A549 (cell line): Measurements from ENCODE around the gene ARHGAP18.
"Not testable (repeated sequence)": the region's sequence is repeated elsewhere in the genome, so short reads cannot be mapped to it uniquely, and the experiment has no call there.

Experiments
- CHD4 ChIP-seq: fragments of 200-600 bp; sonication (generic); IDR thresholded peaks from 2 replicates; pipeline ENCODE4 v1.6.1; 2016; ENCODE audit warnings: antibody characterized with exemption, mild to moderate bottlenecking, borderline replicate concordance
- CTCF ChIP-seq: fragments of >200 bp; sonication (Bioruptor Twin); formaldehyde crosslinking; IDR thresholded peaks from 3 replicates; pipeline ENCODE4 v1.5.1; 2016
- EP300 ChIP-seq, 2 experiments: fragments of >200 bp; sonication (Bioruptor Twin); formaldehyde crosslinking; IDR thresholded peaks; 2 replicates in 1 of 2; 3 replicates in 1 of 2; pipeline ENCODE4 v1.6.1; 2016 to 2017
- JUN ChIP-seq, 2 experiments: fragments of >200 bp; sonication (Bioruptor Twin); formaldehyde crosslinking; IDR thresholded peaks; 2 replicates in 1 of 2; 3 replicates in 1 of 2; pipeline ENCODE4 v1.6.1; 2016 to 2017
- JUNB ChIP-seq: fragments of >200 bp; sonication (Bioruptor Twin); formaldehyde crosslinking; IDR thresholded peaks from 2 replicates; pipeline ENCODE4 v1.6.1; 2016
- MAFK ChIP-seq: fragments of 450-650 bp; IDR thresholded peaks from 2 replicates; pipeline ENCODE4 v1.6.1; 2014; ENCODE audit not compliant: partially characterized antibody
- NR3C1 ChIP-seq: fragments of >200 bp; sonication (Bioruptor Twin); formaldehyde crosslinking; IDR thresholded peaks from 3 replicates; pipeline ENCODE4 v1.6.1; 2017
- PHF8 ChIP-seq: fragments of 200-600 bp; sonication (generic); IDR thresholded peaks from 2 replicates; pipeline ENCODE4 v1.6.1; 2016; ENCODE audit warnings: low read depth, mild to moderate bottlenecking, antibody characterized with exemption, moderate library complexity, borderline replicate concordance
- POLR2A ChIP-seq: IDR thresholded peaks from 2 replicates; pipeline ENCODE4 v1.6.1; 2012; ENCODE audit warnings: mild to moderate bottlenecking, low read length
- RAD21 ChIP-seq, 2 experiments: fragments of >200 bp in 1 of 2; sonication (Bioruptor Twin) in 1 of 2; formaldehyde crosslinking in 1 of 2; IDR thresholded peaks in 1 of 2; conservative IDR thresholded peaks in 1 of 2; 2 replicates in 1 of 2; 3 replicates in 1 of 2; pipeline ENCODE4 v1.6.1; 2012 to 2018; ENCODE audit warnings: inconsistent platforms in 1 of 2
- TP53 ChIP-seq: fragments of 250-450 bp; sonication (Bioruptor Pico); IDR thresholded peaks from 2 replicates; pipeline ENCODE4 v1.5.0; 2021; ENCODE audit warnings: mild to moderate bottlenecking, moderate library complexity
- ZSCAN20 ChIP-seq: fragments of 250-450 bp; sonication (Bioruptor Pico); IDR thresholded peaks from 2 replicates; pipeline ENCODE4 v1.8.0; 2022; ENCODE audit warnings: mild to moderate bottlenecking, moderate library complexity

- not testable (repeated sequence) for TF ChIP-seq ZSCAN20; CTCF; EP300 (IDR thresholded peaks at IDR 0.05); JUN (IDR thresholded peaks at IDR 0.05); RAD21 (conservative IDR thresholded peaks at IDR 0.05 in 1 of 2, IDR thresholded peaks at IDR 0.05 in 1 of 2); CHD4; JUNB; MAFK; NR3C1; POLR2A; PHF8; TP53 (CRISPR knock-in tag)
These were observed 135.4 kb downstream of the ARHGAP18 start for GRCh38 chr6:129574605-129575004.
